Fibroblast of lung (primary cell): ENCODE measurements around the gene PSMC3IP.
"Not testable (repeated sequence)": the region's sequence is repeated elsewhere in the genome, so short reads cannot be mapped to it uniquely, and the experiment has no call there.

Experiments used
- EZH2 ChIP-seq: IDR thresholded peaks from 2 replicates; pipeline ENCODE4 v1.5.1; 2012; ENCODE audit warnings: low read length, control low read depth, mild to moderate bottlenecking; ENCODE audit errors: missing control alignments
- TF ChIP-seq, protein P1 (sequence below), 2 donors: IDR thresholded peaks in 1 of 2; conservative IDR thresholded peaks in 1 of 2; 1 replicate in 1 of 2; 2 replicates in 1 of 2; pipeline ENCODE4 v1.5.1; 2011 to 2012; ENCODE audit warnings: low read length in 2 of 2, control low read depth in 1 of 2, inconsistent platforms in 1 of 2, low read depth in 1 of 2, mild to moderate bottlenecking in 1 of 2

DNA sequence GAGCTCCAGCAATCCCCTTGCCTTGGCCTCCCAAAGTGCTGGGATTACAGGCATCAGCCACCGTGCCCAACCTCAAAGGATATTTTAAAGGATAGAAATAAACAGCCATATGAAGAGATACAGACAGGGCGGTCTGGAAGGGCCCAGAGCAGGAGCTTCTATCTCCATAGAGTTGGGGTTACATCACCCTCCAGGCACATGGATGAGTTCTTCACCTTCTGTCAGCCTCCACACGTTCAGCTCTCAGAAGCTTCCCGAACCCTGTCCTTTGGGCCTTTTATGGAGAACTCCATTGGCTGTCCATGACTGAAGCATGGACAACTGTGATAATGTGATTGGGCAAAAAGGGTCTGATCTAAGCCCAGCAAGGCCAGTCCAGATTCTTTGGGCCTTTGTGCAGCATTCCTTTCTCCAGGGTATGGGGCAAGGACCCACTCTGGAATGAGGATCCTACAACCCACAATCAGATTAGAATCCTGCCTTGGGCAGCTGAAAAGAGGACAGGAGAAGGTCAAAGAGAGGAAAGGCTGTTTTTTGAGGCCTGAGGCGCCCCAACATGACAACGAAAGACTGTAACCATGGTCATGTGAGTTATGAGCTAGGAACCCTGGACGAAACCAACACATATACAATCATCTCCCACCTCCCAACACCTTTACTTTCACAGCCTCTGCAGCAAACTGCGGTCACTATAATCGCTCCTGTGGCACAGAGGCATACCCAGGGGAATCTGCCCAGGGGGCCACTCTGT, 31.6 kb downstream of the PSMC3IP start:
- TF ChIP-seq, protein P1, sequence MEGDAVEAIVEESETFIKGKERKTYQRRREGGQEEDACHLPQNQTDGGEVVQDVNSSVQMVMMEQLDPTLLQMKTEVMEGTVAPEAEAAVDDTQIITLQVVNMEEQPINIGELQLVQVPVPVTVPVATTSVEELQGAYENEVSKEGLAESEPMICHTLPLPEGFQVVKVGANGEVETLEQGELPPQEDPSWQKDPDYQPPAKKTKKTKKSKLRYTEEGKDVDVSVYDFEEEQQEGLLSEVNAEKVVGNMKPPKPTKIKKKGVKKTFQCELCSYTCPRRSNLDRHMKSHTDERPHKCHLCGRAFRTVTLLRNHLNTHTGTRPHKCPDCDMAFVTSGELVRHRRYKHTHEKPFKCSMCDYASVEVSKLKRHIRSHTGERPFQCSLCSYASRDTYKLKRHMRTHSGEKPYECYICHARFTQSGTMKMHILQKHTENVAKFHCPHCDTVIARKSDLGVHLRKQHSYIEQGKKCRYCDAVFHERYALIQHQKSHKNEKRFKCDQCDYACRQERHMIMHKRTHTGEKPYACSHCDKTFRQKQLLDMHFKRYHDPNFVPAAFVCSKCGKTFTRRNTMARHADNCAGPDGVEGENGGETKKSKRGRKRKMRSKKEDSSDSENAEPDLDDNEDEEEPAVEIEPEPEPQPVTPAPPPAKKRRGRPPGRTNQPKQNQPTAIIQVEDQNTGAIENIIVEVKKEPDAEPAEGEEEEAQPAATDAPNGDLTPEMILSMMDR (conservative IDR thresholded peaks at IDR 0.05 in 1 of 2, IDR thresholded peaks at IDR 0.05 in 1 of 2; ENCODE audit: low read depth in 1 of 2, low read length in 2 of 2), result not testable (repeated sequence)
- not testable (repeated sequence) for TF ChIP-seq EZH2
